HG03039 (cell line): ENCODE measurements around the gene HMOX2.

Source experiments
- ATAC-seq: cut with Tn5 transposase; IDR thresholded peaks from one replicate; pipeline ENCODE4 v1.9.1; 2021; ENCODE audit warnings: mild to moderate bottlenecking, moderate library complexity; ENCODE audit not compliant: unreplicated experiment

The HMOX2 gene

DNA sequence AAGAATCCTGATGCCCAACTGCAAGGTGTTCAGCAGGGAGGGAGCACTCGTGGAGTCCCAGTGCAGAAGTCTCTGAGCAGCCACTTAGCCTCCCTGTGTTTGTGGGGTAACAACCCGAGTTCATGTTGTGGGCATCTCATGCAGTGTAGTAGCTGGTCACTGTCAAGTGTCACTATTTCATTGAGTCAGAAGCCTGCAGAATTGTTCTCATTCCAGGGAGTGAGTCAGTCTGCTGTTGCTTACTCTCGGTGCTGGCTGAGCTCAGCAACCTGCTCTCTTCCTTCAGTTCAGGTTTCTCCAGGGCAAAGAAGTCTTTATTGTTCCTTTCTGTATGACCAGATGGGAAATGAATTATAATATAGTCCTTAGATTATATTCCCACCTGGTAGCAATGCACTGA lies 24.1 kb downstream of the HMOX2 start:
- no peak for ATAC-seq

DNA sequence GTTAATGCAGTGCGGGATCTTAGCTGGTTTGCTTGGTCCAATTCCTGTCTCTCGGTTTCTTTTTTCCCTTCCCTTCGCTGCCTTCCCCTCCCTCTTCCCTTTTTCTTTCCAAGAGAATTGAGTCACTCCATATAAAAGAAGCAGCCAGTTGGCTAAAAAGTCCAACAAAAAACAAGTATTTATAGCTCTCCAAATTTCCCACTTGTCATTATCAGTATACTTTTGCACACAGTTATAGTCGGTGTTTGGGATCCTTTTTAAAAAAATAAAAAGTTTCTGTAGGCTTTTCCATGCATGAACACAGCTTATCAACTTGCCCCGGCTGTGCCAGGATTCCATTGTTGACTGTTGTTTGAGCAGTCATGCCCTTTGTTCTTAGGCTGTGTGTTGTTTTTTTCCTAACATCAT lies 24.9 kb downstream of the HMOX2 start:
- no peak for ATAC-seq

DNA sequence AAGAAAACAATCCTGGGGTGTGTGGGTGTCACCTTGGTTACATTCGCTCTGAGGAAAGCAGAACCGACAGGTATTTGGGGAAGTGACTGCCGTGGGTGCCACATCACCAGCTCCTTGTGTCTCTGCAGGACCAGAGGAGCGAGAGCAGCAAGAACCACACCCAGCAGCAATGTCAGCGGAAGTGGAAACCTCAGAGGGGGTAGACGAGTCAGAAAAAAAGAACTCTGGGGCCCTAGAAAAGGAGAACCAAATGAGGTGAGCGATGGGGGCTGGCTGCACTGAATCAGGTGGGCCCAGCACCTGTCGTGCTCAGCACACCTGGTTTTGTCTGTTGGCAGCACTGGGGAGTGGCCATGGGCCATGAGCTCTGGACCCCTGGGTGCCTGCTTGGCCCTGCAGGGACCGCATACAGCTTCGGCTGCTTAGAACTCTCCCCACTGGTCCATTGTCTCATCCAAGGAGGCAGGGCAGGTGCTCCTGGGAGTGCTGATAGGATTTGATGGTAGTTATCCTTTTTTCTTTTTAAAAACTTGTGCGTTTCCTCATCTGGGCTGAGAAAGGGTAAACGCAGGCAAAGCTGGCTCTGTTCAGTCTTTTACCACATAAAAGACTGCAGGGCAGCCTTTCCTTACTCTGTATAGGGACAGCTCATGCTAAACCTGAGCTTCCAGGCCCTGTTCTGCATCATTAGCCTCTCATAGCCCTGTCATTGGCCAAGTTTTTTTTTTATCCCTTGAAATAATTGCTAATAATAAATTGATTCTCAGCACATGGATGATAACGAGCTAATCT lies 29.4 kb downstream of the HMOX2 start:
- ATAC-seq = no peak

DNA sequence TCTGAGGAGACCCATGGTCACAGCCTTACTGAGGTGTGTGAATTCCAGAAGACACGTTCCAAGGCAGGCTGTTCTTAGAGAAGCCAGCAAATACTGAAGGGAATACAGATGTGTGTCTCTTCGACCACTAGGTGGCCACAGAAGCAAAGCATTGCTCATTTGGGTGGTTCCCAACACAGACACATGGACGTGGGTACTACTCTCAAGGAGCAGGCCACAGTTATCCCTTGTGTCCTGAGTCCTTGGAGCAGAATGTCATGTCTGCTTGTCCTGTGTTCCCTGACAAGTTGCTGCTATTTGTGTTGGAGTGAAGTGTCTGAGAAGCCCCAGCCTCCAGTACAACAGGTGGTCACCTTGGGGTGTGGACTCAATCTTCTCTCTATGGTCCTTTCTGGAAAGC lies 30.3 kb downstream of the HMOX2 start:
- no peak for ATAC-seq

DNA sequence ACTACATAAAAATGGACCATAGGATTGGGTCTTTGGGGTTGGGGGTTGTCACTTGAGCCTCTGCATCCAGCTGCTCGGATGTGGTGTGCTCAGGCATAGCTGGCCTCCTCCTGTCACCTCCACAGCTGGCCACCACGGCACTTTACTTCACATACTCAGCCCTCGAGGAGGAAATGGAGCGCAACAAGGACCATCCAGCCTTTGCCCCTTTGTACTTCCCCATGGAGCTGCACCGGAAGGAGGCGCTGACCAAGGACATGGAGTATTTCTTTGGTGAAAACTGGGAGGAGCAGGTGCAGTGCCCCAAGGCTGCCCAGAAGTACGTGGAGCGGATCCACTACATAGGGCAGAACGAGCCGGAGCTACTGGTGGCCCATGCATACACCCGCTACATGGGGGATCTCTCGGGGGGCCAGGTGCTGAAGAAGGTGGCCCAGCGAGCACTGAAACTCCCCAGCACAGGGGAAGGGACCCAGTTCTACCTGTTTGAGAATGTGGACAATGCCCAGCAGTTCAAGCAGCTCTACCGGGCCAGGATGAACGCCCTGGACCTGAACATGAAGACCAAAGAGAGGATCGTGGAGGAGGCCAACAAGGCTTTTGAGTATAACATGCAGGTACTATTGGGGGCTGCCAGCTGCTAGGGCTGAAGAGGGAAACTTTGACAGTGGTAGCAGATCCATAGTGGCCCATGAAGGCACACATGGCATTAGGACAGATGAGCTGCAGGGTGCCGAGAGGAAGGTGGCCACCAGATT lies 31.6 kb downstream of the HMOX2 start:
- no peak for ATAC-seq

DNA sequence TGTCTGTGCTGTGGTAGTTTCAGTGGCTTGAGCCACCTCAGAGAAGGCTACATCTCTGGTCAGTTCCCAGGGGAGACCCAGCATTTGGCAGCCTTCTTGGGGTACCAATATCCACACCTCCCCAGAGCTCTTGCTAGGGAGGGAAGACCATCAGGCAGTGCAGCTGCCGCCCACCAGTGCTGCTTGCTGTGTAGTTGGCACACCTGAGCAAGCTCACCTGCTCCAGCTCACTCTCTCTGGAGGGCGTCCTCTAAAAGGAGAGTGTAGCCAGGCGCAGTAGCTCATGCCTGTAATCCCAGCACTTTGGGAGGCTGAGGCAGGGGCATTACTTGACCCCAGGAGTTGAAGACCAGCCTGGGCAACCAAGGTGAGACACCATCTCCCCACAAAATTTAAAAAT lies 32.6 kb downstream of the HMOX2 start:
- ATAC-seq = no peak

DNA sequence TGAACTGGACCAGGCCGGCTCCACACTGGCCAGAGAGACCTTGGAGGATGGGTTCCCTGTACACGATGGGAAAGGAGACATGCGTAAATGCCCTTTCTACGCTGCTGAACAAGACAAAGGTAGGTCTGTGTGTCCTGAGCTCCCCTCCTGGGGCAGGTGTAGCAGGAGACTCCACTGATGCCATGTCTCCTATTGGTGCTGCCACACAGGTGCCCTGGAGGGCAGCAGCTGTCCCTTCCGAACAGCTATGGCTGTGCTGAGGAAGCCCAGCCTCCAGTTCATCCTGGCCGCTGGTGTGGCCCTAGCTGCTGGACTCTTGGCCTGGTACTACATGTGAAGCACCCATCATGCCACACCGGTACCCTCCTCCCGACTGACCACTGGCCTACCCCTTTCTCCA lies 33.2 kb downstream of the HMOX2 start:
- no peak for ATAC-seq

DNA sequence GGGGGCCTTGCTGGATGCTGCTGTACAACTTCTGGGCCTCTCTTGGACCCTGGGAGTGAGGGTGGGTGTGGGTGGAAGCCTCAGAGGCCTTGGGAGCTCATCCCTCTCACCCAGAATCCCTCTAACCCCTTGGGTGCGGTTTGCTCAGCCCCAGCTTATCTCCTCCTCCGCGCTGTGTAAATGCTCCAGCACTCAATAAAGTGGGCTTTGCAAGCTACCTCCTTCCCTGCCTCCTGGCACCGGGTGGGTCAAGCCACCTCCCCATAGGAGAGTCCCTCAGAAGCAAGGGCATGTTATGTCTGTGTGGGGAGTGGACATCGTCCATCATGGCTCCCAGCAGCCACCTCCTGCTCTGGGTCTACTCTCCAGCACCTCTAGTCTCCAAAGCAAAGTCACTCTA lies 33.9 kb downstream of the HMOX2 start:
- ATAC-seq = no peak

DNA sequence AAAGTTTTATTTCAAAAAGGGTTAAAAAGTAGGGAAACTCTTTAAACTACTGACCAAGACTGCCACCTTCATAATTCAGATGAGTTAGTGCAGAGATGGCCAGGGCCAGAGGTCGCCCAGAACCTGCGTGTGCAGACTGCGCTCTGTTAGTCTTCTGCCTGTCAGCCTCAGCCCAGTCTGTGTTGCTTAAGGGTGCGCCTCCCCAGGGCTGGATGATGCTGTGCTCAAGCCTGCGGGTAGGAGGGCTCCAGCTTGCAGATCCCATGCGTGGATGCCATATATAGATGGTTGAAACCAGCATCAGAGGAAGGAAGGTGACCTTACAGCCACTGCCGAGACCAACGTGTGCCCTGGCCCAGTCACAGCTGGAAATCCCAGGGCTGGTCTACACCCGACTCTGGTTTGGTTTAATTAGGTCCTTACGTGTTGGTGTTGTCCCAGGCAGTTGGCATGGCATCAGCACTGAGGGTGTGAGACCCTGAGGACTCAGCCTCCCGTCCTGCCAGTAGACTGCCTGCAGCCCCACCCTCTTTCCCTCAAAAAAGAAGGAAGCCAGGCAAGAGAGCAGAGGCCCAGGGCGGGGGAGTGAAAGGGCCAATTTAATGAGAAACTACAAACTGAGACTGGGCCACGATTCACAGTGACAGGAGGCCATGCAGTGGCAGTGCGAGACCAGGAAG lies 34.7 kb downstream of the HMOX2 start:
- ATAC-seq = no peak

DNA sequence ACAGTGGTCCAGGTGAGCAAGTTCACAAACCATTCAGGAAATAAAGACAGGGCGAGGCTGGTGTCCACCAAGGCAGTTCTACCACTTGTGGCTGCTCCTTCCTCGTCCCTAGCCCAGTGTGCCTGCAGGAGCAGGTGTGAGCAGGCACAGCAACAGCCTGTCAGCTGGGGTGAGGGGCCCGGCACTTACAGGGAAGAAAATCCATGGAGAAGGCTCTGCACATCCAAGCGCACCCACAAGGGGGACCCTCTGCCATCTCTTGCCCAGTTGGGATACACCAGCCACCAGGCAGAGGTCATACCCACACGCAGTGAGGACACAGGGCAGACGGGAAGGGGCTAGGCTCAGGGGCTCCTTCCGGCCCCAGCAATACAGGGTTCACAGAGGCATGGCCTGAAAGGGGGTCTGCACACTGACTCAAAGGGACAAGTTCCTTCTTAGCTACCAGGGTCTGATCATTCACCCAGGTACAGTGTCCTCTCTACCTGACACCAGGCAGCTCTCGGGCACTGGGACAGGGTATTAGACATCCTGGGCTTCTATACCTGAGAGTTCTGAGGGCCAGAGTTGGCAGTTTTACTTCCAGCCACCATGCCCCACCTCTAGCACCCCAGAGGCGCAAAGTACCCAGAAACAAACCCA lies 35.4 kb downstream of the HMOX2 start:
- no peak for ATAC-seq

DNA sequence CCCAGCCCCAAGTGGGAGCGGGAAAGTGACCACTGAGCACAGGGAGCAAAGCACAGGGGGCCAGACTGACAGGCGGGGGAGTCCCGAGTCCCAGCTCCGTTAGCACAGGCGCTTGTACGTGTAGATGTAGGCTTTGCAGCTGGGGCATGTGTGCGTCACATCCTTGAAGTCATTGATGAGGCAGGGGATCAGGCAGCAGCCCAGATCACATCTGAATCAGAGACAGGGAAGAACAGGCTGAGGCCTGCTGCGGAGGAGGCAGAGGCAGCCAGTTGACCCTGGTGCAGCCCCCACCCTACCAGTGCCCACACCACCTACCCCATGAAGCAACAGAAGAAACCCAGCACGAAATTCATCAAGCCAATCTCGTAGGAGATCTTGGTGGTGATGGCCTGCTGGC lies 36.3 kb downstream of the HMOX2 start:
- no peak for ATAC-seq

DNA sequence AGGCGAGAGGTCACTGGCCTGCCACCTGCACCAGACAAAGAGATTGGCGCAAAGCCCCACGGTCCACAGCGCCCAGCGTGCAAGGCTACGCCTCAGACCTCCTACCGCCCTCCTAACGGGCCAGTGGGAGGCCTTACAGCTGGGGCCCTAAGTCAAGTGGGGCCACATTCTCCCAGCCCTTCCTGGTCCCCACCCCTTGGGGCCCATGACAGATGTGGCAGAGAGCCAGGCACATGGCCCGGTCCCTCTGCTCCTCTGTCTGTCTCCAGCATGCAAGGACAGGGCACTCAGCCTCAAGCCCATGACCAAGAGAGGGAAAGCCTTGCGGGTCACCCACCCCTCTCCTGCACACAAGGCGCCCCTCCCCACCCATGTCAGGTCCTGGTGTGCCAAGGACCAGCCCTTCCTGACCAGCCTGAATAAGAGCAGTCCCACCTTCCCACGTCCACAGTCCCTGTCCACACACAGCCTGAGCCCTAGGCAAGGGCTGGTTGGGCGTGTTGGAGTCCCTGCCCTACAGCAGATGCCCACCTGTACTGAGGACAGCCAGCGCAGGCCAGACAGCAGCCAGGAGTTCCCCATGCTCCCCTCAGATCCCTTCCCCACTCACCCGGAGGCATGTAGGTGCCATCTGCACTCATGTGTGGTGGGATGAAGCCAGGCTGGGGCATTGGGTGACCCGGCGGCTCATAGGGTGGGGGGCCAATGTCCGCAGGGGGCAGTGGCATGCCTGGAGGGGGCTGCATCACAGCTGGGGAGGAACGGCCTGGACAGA lies 37.1 kb downstream of the HMOX2 start:
- ATAC-seq = no peak

DNA sequence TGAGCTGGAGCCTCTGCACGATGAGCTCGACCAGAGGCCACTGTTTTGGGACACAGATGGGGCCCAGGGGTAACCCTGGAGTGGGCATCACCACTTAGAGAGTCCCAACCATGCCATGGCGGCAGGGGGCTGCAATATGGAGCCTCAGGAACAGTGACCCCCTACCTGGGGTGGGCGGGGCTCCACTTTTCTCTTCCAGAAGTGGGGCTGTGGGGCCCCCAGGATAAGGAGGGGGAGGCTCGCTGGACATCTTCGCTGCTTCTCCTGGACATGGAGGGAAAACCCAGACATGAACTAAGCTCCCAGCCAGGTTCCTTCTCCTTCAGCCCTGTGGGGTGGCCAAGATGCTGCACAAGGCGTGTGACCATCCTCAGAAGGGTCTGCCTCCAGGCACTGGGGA lies 37.7 kb downstream of the HMOX2 start:
- ATAC-seq = no peak

DNA sequence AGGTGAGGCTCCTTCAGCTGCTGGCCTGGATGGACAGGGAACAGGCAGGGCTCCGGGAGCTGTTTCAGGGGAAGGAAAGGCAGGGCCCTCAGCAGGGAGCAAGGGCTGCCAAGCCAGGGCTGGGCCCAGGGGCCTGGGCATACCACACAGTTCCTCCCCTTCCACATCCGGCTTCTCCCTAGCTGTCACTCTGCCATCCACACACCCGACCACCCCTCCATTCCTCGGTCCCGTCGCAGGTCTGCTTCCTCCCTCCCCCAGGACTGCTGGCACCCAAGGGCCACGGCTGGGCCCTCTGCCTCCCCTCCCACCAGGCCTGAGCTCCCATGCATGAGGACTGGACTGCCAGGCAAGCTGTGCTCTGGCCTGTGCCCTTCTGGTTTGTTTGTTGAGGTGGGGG lies 38.4 kb downstream of the HMOX2 start:
- no peak for ATAC-seq

DNA sequence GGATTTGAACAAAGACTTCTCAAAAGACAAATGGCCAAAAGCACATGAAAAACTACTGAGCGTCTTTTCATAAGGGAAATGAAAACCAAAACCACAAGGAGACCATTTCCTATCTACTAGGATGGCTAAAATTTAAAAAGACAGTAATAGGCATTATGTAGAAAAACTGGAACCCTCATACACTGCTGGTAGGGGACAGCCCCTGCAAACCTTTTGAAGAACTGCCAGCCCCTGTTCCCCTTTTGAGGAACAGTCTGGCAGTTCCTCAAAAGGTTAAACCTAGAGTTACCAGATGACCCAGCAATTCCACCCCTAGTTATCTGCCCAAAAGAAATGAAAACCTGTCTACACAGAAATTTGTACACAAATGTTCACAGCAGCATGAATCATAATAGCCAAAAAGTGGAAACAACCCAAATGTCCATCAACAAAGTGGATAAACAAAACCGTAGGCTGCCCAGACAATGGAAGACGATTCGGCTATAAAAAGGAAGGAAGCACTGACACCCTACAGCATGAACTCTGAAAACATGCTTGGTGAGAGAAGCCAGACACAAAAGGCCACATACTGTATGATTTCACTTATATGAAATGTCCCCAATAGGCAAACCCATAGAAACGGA lies 39.5 kb downstream of the HMOX2 start:
- ATAC-seq = no peak

DNA sequence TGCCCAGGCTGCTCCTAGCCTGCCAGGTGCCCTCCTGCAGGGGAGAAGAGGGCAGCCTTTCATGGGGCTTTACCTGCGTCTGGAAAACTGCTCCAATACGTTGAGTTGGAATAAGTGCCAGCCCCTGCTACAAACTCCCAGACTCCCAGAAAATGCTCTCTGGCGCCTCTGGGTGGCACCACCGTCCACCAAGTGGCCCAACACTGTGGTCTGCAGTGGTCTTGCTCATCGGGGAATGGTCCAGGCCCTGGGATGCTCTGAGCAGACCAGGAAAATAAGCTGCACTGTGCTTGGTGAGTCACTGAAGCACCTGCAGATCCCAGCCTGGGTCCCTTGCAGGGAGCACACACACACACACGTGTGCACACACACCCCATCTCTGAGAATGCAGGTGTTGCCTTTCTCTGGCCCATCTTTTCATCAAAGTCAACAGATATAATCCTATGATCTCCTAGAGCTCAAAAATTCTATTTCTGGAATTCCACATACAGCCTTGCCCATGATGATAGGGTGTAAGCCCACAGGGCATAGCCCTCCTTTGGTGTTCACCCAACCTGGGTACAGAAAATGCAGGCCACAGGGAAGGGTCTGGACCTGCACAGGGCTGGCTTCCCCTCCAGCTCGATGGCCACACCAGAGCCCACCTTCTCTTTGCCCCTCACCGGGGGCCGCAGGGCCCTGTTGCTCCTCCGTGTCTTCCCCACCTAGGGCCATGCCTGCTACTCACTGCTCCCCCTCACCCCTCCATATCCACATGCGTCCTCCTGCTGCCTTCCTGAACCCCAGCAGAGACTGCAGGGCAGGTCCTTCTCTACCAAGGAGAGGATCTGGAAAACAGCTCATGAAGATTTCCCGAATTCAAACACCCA lies 41.8 kb downstream of the HMOX2 start:
- no peak for ATAC-seq

DNA sequence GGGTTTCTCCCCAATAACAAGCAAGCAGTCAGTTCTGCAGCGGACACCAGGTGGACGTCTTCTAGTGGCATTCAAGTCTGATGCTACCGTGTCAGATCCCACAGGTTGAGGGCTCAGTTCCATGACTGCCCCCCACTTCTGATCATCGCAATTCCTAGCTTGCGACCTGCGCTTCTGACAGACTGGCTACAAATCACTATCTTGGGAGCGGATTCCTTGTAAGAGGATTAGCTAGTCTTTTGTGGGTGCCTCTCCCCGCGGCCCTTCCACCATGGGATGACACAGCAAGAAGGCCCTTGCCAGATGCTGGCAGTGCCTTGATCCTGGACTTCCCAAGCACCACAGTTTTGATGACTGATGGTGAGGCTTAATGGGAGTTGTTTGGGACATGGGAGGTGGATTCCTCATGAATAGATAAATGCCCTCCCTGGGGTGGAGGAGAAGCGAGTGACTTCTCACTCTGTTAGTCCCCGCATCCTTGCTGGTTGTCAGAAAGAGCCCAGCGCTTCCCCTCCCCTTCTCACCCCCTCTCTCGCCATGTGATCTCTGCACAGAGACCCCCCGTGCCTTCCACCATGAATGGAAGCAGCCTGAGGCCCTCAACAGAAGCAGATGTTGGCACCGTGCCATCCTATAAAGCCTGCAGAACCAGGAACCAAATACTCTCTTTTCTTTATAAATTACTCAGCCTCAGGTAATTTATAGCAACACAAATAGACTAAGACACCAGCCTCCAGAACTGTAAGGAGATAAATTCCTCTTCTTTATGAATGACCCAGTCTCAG lies 43.3 kb downstream of the HMOX2 start:
- no peak for ATAC-seq

DNA sequence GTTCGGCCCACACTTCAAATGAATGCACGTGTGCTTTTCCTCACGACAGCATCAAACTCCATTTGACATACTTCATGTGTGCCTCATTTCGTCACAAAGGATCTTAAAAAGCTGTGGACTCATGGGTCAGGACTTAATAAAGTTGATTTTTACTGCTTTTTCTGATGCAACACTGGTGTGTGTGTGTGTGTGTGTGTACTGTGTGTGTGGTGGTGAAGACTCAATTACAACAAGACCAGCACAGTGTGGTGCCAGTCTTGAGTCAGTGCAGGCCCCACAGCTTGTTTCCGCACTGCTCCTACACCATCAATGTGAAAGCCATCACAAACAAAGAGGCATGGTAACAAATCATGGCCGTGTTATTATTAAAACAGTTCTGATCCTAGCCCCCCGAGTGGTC lies 44.7 kb downstream of the HMOX2 start:
- ATAC-seq = no peak
